HepG2 (cell line): ENCODE data around the gene DIPK1C. TPM values are rescaled to one million over a fixed set of nuclear protein-coding genes. Genes with fewer than 3 reads are reported as not detected.

ENCODE experiments used
- ATAC-seq: fragments of 200-7000 bp; cut with Tn5 transposase; 3 replicates; pipeline ENCODE4 v1.9.1; 2020; ENCODE audit warnings: mild to moderate bottlenecking, moderate library complexity
- BruUV-seq: library from RNA; stranded (reverse); fragments of 400-500 nt; replicated peaks from 2 replicates; lab custom pipeline; 2021; lab: Mats Ljungman, UMichigan
- CTCF ChIA-PET: fragments of 300-600 bp; formaldehyde crosslinking; extraction: SDS; loops from one replicate; lab custom pipeline; 2021; ENCODE audit warnings: low total read pairs, inconsistent platforms, low intra/inter-chr PET ratio; lab: Yijun Ruan, JAX
- POLR2A ChIA-PET: fragments of 350-600 bp; sonication (Branson Sonifier 250); formaldehyde crosslinking; loops from one replicate; lab custom pipeline; 2020; ENCODE audit warnings: antibody characterized with exemption, inconsistent platforms; lab: Yijun Ruan, JAX
- DNase-seq: peaks from one replicate; pipeline ENCODE4 v3.0.0-alpha.2; 2015; ENCODE audit warnings: low spot score
- FAIRE-seq: peaks from 3 replicates; lab custom pipeline; 2011; peaks lifted over from hg19 to GRCh38; lab: Jason Lieb, UNC
- H2AFZ ChIP-seq: one replicate; pipeline ENCODE4 v1.6.1; 2011; ENCODE audit warnings: low read length, inconsistent platforms
- H3K27ac ChIP-seq: fragments of 300-600 bp; 3 replicates; pipeline ENCODE4 v1.8.0; 2011; ENCODE audit warnings: mixed run types, mild to moderate bottlenecking, mixed read lengths, low read length, inconsistent platforms; ENCODE audit not compliant: insufficient read depth; ENCODE audit errors: extremely low read length
- H3K27me3 ChIP-seq, 2 experiments: fragments of 200-600 bp in 1 of 2; 2 replicates in 1 of 2; 3 replicates in 1 of 2; pipeline versions ENCODE4 v1.6.0 to v1.8.0; 2011; ENCODE audit warnings: low read length in 2 of 2, mild to moderate bottlenecking in 2 of 2, moderate library complexity in 2 of 2, inconsistent platforms in 1 of 2; ENCODE audit not compliant: insufficient read depth in 2 of 2, control insufficient read depth in 1 of 2
- H3K36me3 ChIP-seq, 2 experiments: fragments of 200-600 bp in 1 of 2; replicated peaks in 1 of 2; 2 replicates in 1 of 2; 3 replicates in 1 of 2; pipeline versions ENCODE4 v1.5.1 to v1.8.0; 2011; ENCODE audit warnings: low read length in 2 of 2, inconsistent platforms in 1 of 2; ENCODE audit not compliant: insufficient read depth in 2 of 2, control insufficient read depth in 1 of 2
- H3K4me1 ChIP-seq: 2 replicates; pipeline ENCODE4 v1.5.1; 2012; ENCODE audit warnings: low read length, inconsistent platforms; ENCODE audit not compliant: insufficient read depth
- H3K4me2 ChIP-seq: 2 replicates; pipeline ENCODE4 v1.6.0; 2011; ENCODE audit warnings: low read depth, low read length, inconsistent platforms
- H3K4me3 ChIP-seq, 3 experiments: fragments of 200-600 bp in 1 of 3; sonication (generic), shearing (Covaris generic) in 1 of 3; replicated peaks in 1 of 3; 2 replicates each; pipeline ENCODE4 v1.5.1; 2011 to 2016; ENCODE audit warnings: low read length in 3 of 3, inconsistent platforms in 2 of 3, low read depth in 2 of 3, mild to moderate bottlenecking in 2 of 3, control low read depth in 1 of 3, mixed read lengths in 1 of 3; ENCODE audit not compliant: insufficient read depth in 1 of 3
- H3K79me2 ChIP-seq: one replicate; pipeline ENCODE4 v1.6.1; 2011; ENCODE audit warnings: low read length, inconsistent platforms; ENCODE audit not compliant: insufficient read depth
- H3K9ac ChIP-seq: 2 replicates; pipeline ENCODE4 v1.6.0; 2011; ENCODE audit warnings: mild to moderate bottlenecking, low read depth, low read length, inconsistent platforms; ENCODE audit not compliant: insufficient read depth
- H3K9me3 ChIP-seq: 2 replicates; pipeline ENCODE4 v1.5.1; 2012; ENCODE audit warnings: mild to moderate bottlenecking, low read length
- H4K20me1 ChIP-seq: 2 replicates; pipeline ENCODE4 v1.6.0; 2011; ENCODE audit warnings: inconsistent platforms, mild to moderate bottlenecking, low read length, moderate library complexity; ENCODE audit not compliant: insufficient read depth
- CHD4 ChIP-seq: fragments of 200-600 bp; sonication (generic); IDR thresholded peaks from 2 replicates; pipeline ENCODE4 v1.7.0; 2017; ENCODE audit warnings: mild to moderate bottlenecking, low read length, borderline replicate concordance
- DRAP1 ChIP-seq: IDR thresholded peaks from 2 replicates; pipeline ENCODE4 v1.6.1; 2016; ENCODE audit warnings: missing genetic modification reagents, missing compliant biosample characterization
- FOXA1 ChIP-seq, 2 experiments: fragments of 450-650 bp in 1 of 2; sonication (generic) in 1 of 2; formaldehyde crosslinking in 1 of 2; IDR thresholded peaks; 2 replicates each; pipeline versions ENCODE4 v1.4.0 to v1.6.1; 2016 to 2020; ENCODE audit warnings: missing genetic modification reagents in 1 of 2
- KLF9 ChIP-seq: IDR thresholded peaks from 2 replicates; pipeline ENCODE4 v1.6.1; 2016; ENCODE audit warnings: low read depth
- MAFF ChIP-seq: IDR thresholded peaks from 2 replicates; pipeline ENCODE4 v1.6.1; 2011; ENCODE audit warnings: low read depth, low read length, improper control_type of control experiment
- MAZ ChIP-seq, 2 experiments: sonication (generic) in 1 of 2; formaldehyde crosslinking in 1 of 2; IDR thresholded peaks; 2 replicates each; pipeline versions ENCODE4 v1.5.0 to v1.6.1; 2012 to 2020; ENCODE audit warnings: low read depth in 2 of 2, mild to moderate bottlenecking in 2 of 2, borderline replicate concordance in 1 of 2, improper control_type of control experiment in 1 of 2, low read length in 1 of 2, missing genetic modification reagents in 1 of 2, moderate library complexity in 1 of 2
- MTF1 ChIP-seq: sonication (generic); formaldehyde crosslinking; IDR thresholded peaks from 2 replicates; pipeline ENCODE4 v1.5.0; 2020; ENCODE audit warnings: missing genetic modification reagents
- RORA ChIP-seq: sonication (generic); formaldehyde crosslinking; IDR thresholded peaks from 2 replicates; pipeline ENCODE4 v1.5.0; 2020; ENCODE audit warnings: mild to moderate bottlenecking, missing genetic modification reagents, moderate library complexity
- SIN3B ChIP-seq: fragments of 150-350 bp; IDR thresholded peaks from 2 replicates; pipeline ENCODE4 v1.6.1; 2014; ENCODE audit warnings: low read length
- ZNF17 ChIP-seq: sonication (generic); formaldehyde crosslinking; IDR thresholded peaks from 2 replicates; pipeline ENCODE4 v1.5.0; 2020; ENCODE audit warnings: mild to moderate bottlenecking, missing genetic modification reagents
- ZNF407 ChIP-seq: sonication (generic); formaldehyde crosslinking; IDR thresholded peaks from one replicate; pipeline ENCODE4 v1.5.1; 2020; ENCODE audit warnings: mild to moderate bottlenecking, missing genetic modification reagents; ENCODE audit errors: not compliant biosample characterization
- ZNF446 ChIP-seq: sonication (generic); formaldehyde crosslinking; IDR thresholded peaks from 2 replicates; pipeline ENCODE4 v1.5.0; 2020; ENCODE audit warnings: mild to moderate bottlenecking, missing genetic modification reagents
- ZNF703 ChIP-seq: sonication (generic); formaldehyde crosslinking; IDR thresholded peaks from 2 replicates; pipeline ENCODE4 v1.5.1; 2020; ENCODE audit warnings: missing genetic modification reagents, mild to moderate bottlenecking, moderate library complexity, borderline replicate concordance
- ZNF709 ChIP-seq: sonication (generic); formaldehyde crosslinking; IDR thresholded peaks from 2 replicates; pipeline ENCODE4 v1.5.0; 2020; ENCODE audit warnings: mild to moderate bottlenecking, missing genetic modification reagents
- ZNF770 ChIP-seq: sonication (generic); formaldehyde crosslinking; IDR thresholded peaks from 2 replicates; pipeline ENCODE4 v1.5.0; 2020; ENCODE audit warnings: mild to moderate bottlenecking, missing genetic modification reagents
- WGBS: methylation state at CpG from one replicate; pipeline ENCODE4 v1.1.6; 2017; ENCODE audit warnings: low lambda C conversion rate; 5-methylcytosine and 5-hydroxymethylcytosine counted together
- in situ Hi-C: cut with HindIII; loops from 2 replicates; pipeline ENCODE4 v1.10.0; 2017; ENCODE audit warnings: low pct_unique_long_range_greater_than_20kb; ENCODE audit not compliant: extremely low pct_ligation_motif_present
- intact Hi-C: fragments of 100-400 bp; cut with micrococcal nuclease; formaldehyde crosslinking; loops from one replicate; pipeline ENCODE4 v1.10.0; 2022; ENCODE audit not compliant: unreplicated experiment
- polyA plus RNA-seq, 8 experiments: library from polyadenylated mRNA; depleted of rRNA in 3 of 8; stranded (reverse) in 7 of 8; unstranded in 1 of 8; fragments of >200 nt; fragmentation: Illumina TruSeq in 4 of 8; extraction: Trizol in 4 of 8; gene quantifications; 2 replicates each; pipeline versions ENCODE4 v1.2.1 to v1.2.3, GENCODE V29; 2011 to 2016; ENCODE audit warnings: low read depth in 4 of 8, missing spikeins in 1 of 8, mixed read lengths in 1 of 8; ENCODE audit not compliant: insufficient read depth in 1 of 8
- total RNA-seq, 5 experiments: library from RNA; depleted of rRNA; stranded (reverse); fragments of >200 nt; fragmentation: Illumina TruSeq; extraction: Trizol; gene quantifications; 2 replicates each; pipeline ENCODE4 v1.2.3, GENCODE V29; 2016; ENCODE audit warnings: low read depth in 1 of 5

Gene DIPK1C
- total and polyA plus RNA-seq, 2 of the 13 experiments (the other 11 are each of a cell fraction or from before 2014, with no cell fraction given) = 1.8 TPM; not detected in 1

- no peak for DNase-seq
- POLR2A ChIA-PET = no interaction called here
- ATAC-seq = no peak
- CTCF ChIA-PET = no interaction called here
- no peak overlapping the region for H3K4me3 ChIP-seq
- no peaks in the 10 kb centered on the region for H3K36me3 ChIP-seq
- H3K9me3 ChIP-seq = no peaks in the 10 kb centered on the region
- in situ Hi-C loops (loop anchor here (25.0 kb wide), 1 partner anchor 292 kb away; no protein-coding TSS in a partner anchor), intact Hi-C loops (no loop called here)
- H2AFZ ChIP-seq = no peak overlapping the region
- WGBS = 64% methylated on average over 6 of the region's 6 CpGs
- BruUV-seq = no TSS peak
- no peaks in the 10 kb centered on the region for H4K20me1 ChIP-seq
- peaks cover 38% of the 10 kb centered on the region for H3K4me1 ChIP-seq
- FAIRE-seq = no peak
- no peak overlapping the region for H3K27ac ChIP-seq
- H3K79me2 ChIP-seq = no peaks in the 10 kb centered on the region
- H3K27me3 ChIP-seq = no peaks in the 10 kb centered on the region
- H3K4me2 ChIP-seq = no peak overlapping the region
- no peak overlapping the region for H3K9ac ChIP-seq
- TF ChIP-seq ZNF446 (CRISPR knock-in tag) (no peak), DRAP1 (CRISPR knock-in tag) (no peak), MAFF (no peak), KLF9 (no peak), MTF1 (CRISPR knock-in tag) (no peak), ZNF709 (no peak), RORA (CRISPR knock-in tag) (no peak), ZNF17 (CRISPR knock-in tag) (no peak), SIN3B (no peak), ZNF407 (no peak), MAZ (IDR thresholded peaks at IDR 0.05; ENCODE audit: borderline replicate concordance, low read depth, low read length) (no peak), MAZ (CRISPR knock-in tag; IDR thresholded peaks at IDR 0.05; ENCODE audit: low read depth) (no peak), FOXA1 (IDR thresholded peaks at IDR 0.05) (no peak), FOXA1 (CRISPR knock-in tag; IDR thresholded peaks at IDR 0.05) (no peak), ZNF703 (CRISPR knock-in tag) (no peak), ZNF770 (no peak), CHD4 (no peak)
These were observed 21.8 kb upstream of the DIPK1C start for GRCh38 chr18:74478880-74479279.
